Activated T-cell treated with anti-CD3 and anti-CD28 coated beads, Interleukin-2, amount 50 U/mL, for 1 hour (primary cell): ENCODE results near the gene CEP95.

Experiments
- DNase-seq: peaks from one replicate; pipeline ENCODE4 v3.0.0-alpha.2; 2020

CEP95 gene

GRCh38 chr17:64519601-64520000 is 12.8 kb downstream of the CEP95 start:
- DNase-seq, result no peak

- no peak for DNase-seq
Measured at GRCh38 chr17:64520359-64520758, 13.6 kb downstream of the CEP95 start.

- DNase-seq, result no peak
Measured at GRCh38 chr17:64527914-64528313, 21.1 kb downstream of the CEP95 start.

GRCh38 chr17:64529221-64529620 is 22.4 kb downstream of the CEP95 start:
- DNase-seq, result no peak

- no peak for DNase-seq
Measured at GRCh38 chr17:64531955-64532371, 25.2 kb downstream of the CEP95 start.

- DNase-seq, result no peak
Measured at GRCh38 chr17:64532409-64532808, 25.6 kb downstream of the CEP95 start.

GRCh38 chr17:64533784-64534183 is 27.0 kb downstream of the CEP95 start:
- DNase-seq, result no peak

- DNase-seq, result no peak
Measured at GRCh38 chr17:64534187-64534586, 27.4 kb downstream of the CEP95 start.

GRCh38 chr17:64535357-64535756 is 28.6 kb downstream of the CEP95 start:
- DNase-seq, result no peak

GRCh38 chr17:64536913-64537312 is 30.1 kb downstream of the CEP95 start:
- no peak for DNase-seq

- no peak for DNase-seq
Measured at GRCh38 chr17:64537488-64537887, 30.7 kb downstream of the CEP95 start.

GRCh38 chr17:64538508-64539130 is 31.8 kb downstream of the CEP95 start:
- no peak for DNase-seq

GRCh38 chr17:64540118-64540776 is 33.5 kb downstream of the CEP95 start:
- no peak for DNase-seq

- no peak for DNase-seq
Measured at GRCh38 chr17:64544742-64545141, 38.0 kb downstream of the CEP95 start.

GRCh38 chr17:64546716-64547115 is 39.9 kb downstream of the CEP95 start:
- DNase-seq, result no peak

GRCh38 chr17:64547319-64547718 is 40.5 kb downstream of the CEP95 start:
- no peak for DNase-seq

GRCh38 chr17:64551461-64551860 is 44.7 kb downstream of the CEP95 start:
- no peak for DNase-seq

GRCh38 chr17:64554028-64554637 is 47.4 kb downstream of the CEP95 start:
- no peak for DNase-seq

GRCh38 chr17:64555281-64555680 is 48.5 kb downstream of the CEP95 start:
- no peak for DNase-seq

GRCh38 chr17:64564098-64564497 is 57.3 kb downstream of the CEP95 start:
- DNase-seq, result no peak

GRCh38 chr17:64565563-64565962 is 58.8 kb downstream of the CEP95 start:
- no peak for DNase-seq

GRCh38 chr17:64571746-64572145 is 65.0 kb downstream of the CEP95 start:
- DNase-seq, result no peak

- no peak for DNase-seq
Measured at GRCh38 chr17:64572682-64573154, 65.9 kb downstream of the CEP95 start.

GRCh38 chr17:64573214-64573613 is 66.4 kb downstream of the CEP95 start:
- no peak for DNase-seq
